ENCODE measurements around the gene PPM1M. TPM values are rescaled to one million over a fixed set of nuclear protein-coding genes. Genes with fewer than 3 reads are reported as not detected.

PPM1M gene
- total and polyA plus RNA-seq, 10 of the 15 experiments (the other 5 are each of a cell fraction or from before 2014, with no cell fraction given): 7.3 to 24.8 (median 15.8) TPM

GRCh38 chr3:52238761-52239701, 6.5 kb upstream of the PPM1M start, which contains the start of gene TWF2 (continued):
- peak; percentile 95 for TF ChIP-seq BACH1 (IDR thresholded peaks at IDR 0.05; ENCODE audit: borderline replicate concordance)
- no peak for TF ChIP-seq ZNF384 (IDR thresholded peaks at IDR 0.05; ENCODE audit: borderline replicate concordance, low read depth, low read length)
- no peak for TF ChIP-seq SUZ12 (IDR thresholded peaks at IDR 0.05; ENCODE audit: unreplicated experiment)
- TF ChIP-seq MXI1 (IDR thresholded peaks at IDR 0.05; ENCODE audit: low read depth, low read length): no peak; the same call in 1 of the 2 replicates
- no peak for TF ChIP-seq CEBPB (IDR thresholded peaks at IDR 0.05; ENCODE audit: borderline replicate concordance in 1 of 2, low read depth in 2 of 2, low read length in 2 of 2)
- TF ChIP-seq MYB (IDR thresholded peaks at IDR 0.05; ENCODE audit: borderline replicate concordance, low read depth, low read length): no peak
- no peak for TF ChIP-seq ZBTB11 (CRISPR knock-in tag; IDR thresholded peaks at IDR 0.05)
- TF ChIP-seq HSF1 (IDR thresholded peaks at IDR 0.05; ENCODE audit: low read depth, low read length): no peak
- no peak for TF ChIP-seq STAT1 (conservative IDR thresholded peaks at IDR 0.05)
- no peak for TF ChIP-seq E2F8 (IDR thresholded peaks at IDR 0.05; ENCODE audit: low read depth, partially characterized antibody)
- no peak for TF ChIP-seq ATF3 (IDR thresholded peaks at IDR 0.05; ENCODE audit: borderline replicate concordance, extremely low read depth, low read depth, low read length)
- peak; percentile 45 for TF ChIP-seq MYC (IDR thresholded peaks at IDR 0.05; ENCODE audit: insufficient read depth, insufficient read length, insufficient replicate concordance, low read length, severe bottlenecking)
- TF ChIP-seq BCL11A (IDR thresholded peaks at IDR 0.05; ENCODE audit: low read depth, low read length): no peak
- no peak for TF ChIP-seq ZNF217 (IDR thresholded peaks at IDR 0.05)
- TF ChIP-seq ZNF274 (IDR thresholded peaks at IDR 0.05; ENCODE audit: insufficient read depth, insufficient read length): no peak
